ENCODE data around the gene DRAP1.

Gene DRAP1

GRCh38 chr11:65941720-65942310 is 22.6 kb downstream of the DRAP1 start:
- Histone ChIP-seq H3K36me3 (ENCODE audit: insufficient read depth, low read length) (no peaks in the 10 kb centered on the region), H3K79me2 (ENCODE audit: insufficient read depth, low read length) (no peaks in the 10 kb centered on the region), H3K4me1 (ENCODE audit: insufficient read depth, low read length, poor library complexity, severe bottlenecking) (no peaks in the 10 kb centered on the region), H3K9me3 (ENCODE audit: insufficient read depth, low read depth, low read length) (no peaks in the 10 kb centered on the region), H2AFZ (ENCODE audit: low read length) (no peak overlapping the region), H3K4me3 (ENCODE audit: low read length, poor library complexity, severe bottlenecking) (no peak overlapping the region), H3K27me3 (ENCODE audit: insufficient read depth, low read length, poor library complexity, severe bottlenecking) (no peaks in the 10 kb centered on the region), H3K4me2 (ENCODE audit: low read depth, low read length, poor library complexity, severe bottlenecking) (no peak overlapping the region), H3K9me2 (replicated peaks; ENCODE audit: low read depth, low read length) (no peaks in the 10 kb centered on the region), H3K9ac (ENCODE audit: low read depth, low read length, poor library complexity, severe bottlenecking) (no peak overlapping the region), H4K20me1 (ENCODE audit: insufficient read depth, low read length, poor library complexity, severe bottlenecking) (no peaks in the 10 kb centered on the region), H3F3A (ENCODE audit: low read depth) (no peaks in the 10 kb centered on the region)
- TF ChIP-seq EZH2phosphoT487 (IDR thresholded peaks at IDR 0.05; ENCODE audit: borderline replicate concordance) (no peak), CTCF (conservative IDR thresholded peaks at IDR 0.05; ENCODE audit: low read length) (no peak)

GRCh38 chr11:65942531-65942930 is 23.3 kb downstream of the DRAP1 start:
- H3K9me2 ChIP-seq (replicated peaks; ENCODE audit: low read depth, low read length) = no peaks in the 10 kb centered on the region
- no peaks in the 10 kb centered on the region for H3K9me3 ChIP-seq (ENCODE audit: insufficient read depth, low read depth, low read length)
- TF ChIP-seq CTCF (conservative IDR thresholded peaks at IDR 0.05; ENCODE audit: low read length) = no peak
- no peak for TF ChIP-seq EZH2phosphoT487 (IDR thresholded peaks at IDR 0.05; ENCODE audit: borderline replicate concordance)
- H3K4me3 ChIP-seq (ENCODE audit: low read length, poor library complexity, severe bottlenecking) = no peak overlapping the region
- no peaks in the 10 kb centered on the region for H3K36me3 ChIP-seq (ENCODE audit: insufficient read depth, low read length)
- H2AFZ ChIP-seq (ENCODE audit: low read length) = no peak overlapping the region
- H3K9ac ChIP-seq (ENCODE audit: low read depth, low read length, poor library complexity, severe bottlenecking) = no peak overlapping the region
- no peaks in the 10 kb centered on the region for H3K79me2 ChIP-seq (ENCODE audit: insufficient read depth, low read length)
- no peak overlapping the region for H3K4me2 ChIP-seq (ENCODE audit: low read depth, low read length, poor library complexity, severe bottlenecking)
- no peaks in the 10 kb centered on the region for H4K20me1 ChIP-seq (ENCODE audit: insufficient read depth, low read length, poor library complexity, severe bottlenecking)
- no peaks in the 10 kb centered on the region for H3K4me1 ChIP-seq (ENCODE audit: insufficient read depth, low read length, poor library complexity, severe bottlenecking)
- H3F3A ChIP-seq (ENCODE audit: low read depth) = no peaks in the 10 kb centered on the region
- H3K27me3 ChIP-seq (ENCODE audit: insufficient read depth, low read length, poor library complexity, severe bottlenecking) = no peaks in the 10 kb centered on the region

GRCh38 chr11:65944191-65944590 is 25.0 kb downstream of the DRAP1 start:
- Histone ChIP-seq H3K9ac (ENCODE audit: low read depth, low read length, poor library complexity, severe bottlenecking) (no peak overlapping the region), H3K4me3 (ENCODE audit: low read length, poor library complexity, severe bottlenecking) (no peak overlapping the region), H2AFZ (ENCODE audit: low read length) (no peak overlapping the region), H3K27me3 (ENCODE audit: insufficient read depth, low read length, poor library complexity, severe bottlenecking) (no peaks in the 10 kb centered on the region), H4K20me1 (ENCODE audit: insufficient read depth, low read length, poor library complexity, severe bottlenecking) (no peaks in the 10 kb centered on the region), H3K36me3 (ENCODE audit: insufficient read depth, low read length) (no peaks in the 10 kb centered on the region), H3K4me1 (ENCODE audit: insufficient read depth, low read length, poor library complexity, severe bottlenecking) (no peaks in the 10 kb centered on the region), H3K79me2 (ENCODE audit: insufficient read depth, low read length) (no peaks in the 10 kb centered on the region), H3F3A (ENCODE audit: low read depth) (no peaks in the 10 kb centered on the region), H3K9me3 (ENCODE audit: insufficient read depth, low read depth, low read length) (no peaks in the 10 kb centered on the region), H3K4me2 (ENCODE audit: low read depth, low read length, poor library complexity, severe bottlenecking) (no peak overlapping the region), H3K9me2 (replicated peaks; ENCODE audit: low read depth, low read length) (no peaks in the 10 kb centered on the region)
- TF ChIP-seq CTCF (conservative IDR thresholded peaks at IDR 0.05; ENCODE audit: low read length) (no peak), EZH2phosphoT487 (IDR thresholded peaks at IDR 0.05; ENCODE audit: borderline replicate concordance) (no peak)
